GM08714 (cell line): Measurements from ENCODE around the gene OTUD3.

Source experiments
- H3K4me3 ChIP-seq: fragments of 200-500 bp; sonication (Bioruptor generic); 2 replicates; pipeline ENCODE4 v1.5.1; 2014; ENCODE audit warnings: mild to moderate bottlenecking, low read length, inconsistent platforms
- ZNF274 ChIP-seq: IDR thresholded peaks from 2 replicates; pipeline ENCODE4 v1.6.1; 2012; ENCODE audit warnings: mild to moderate bottlenecking, low read depth, low read length

The OTUD3 gene

GRCh38 chr1:19884312-19884711, 2.1 kb downstream of the OTUD3 start:
- no peak for TF ChIP-seq ZNF274

GRCh38 chr1:19885821-19886220, 3.6 kb downstream of the OTUD3 start:
- H3K4me3 ChIP-seq = no peak overlapping the region
- TF ChIP-seq ZNF274 = no peak

More at GRCh38 chr1:19884312-19884711, 2.1 kb downstream of the OTUD3 start:
- H3K4me3 ChIP-seq = no peak overlapping the region

GRCh38 chr1:19888112-19888511, 5.9 kb downstream of the OTUD3 start:
- TF ChIP-seq ZNF274 = no peak

GRCh38 chr1:19889656-19890055, 7.5 kb downstream of the OTUD3 start:
- TF ChIP-seq ZNF274 = no peak
- no peak overlapping the region for H3K4me3 ChIP-seq

More at GRCh38 chr1:19888112-19888511, 5.9 kb downstream of the OTUD3 start:
- no peak overlapping the region for H3K4me3 ChIP-seq

- TF ChIP-seq ZNF274 = no peak
- H3K4me3 ChIP-seq = no peak overlapping the region
Measured at GRCh38 chr1:19892129-19892528, 9.9 kb downstream of the OTUD3 start.

- no peak overlapping the region for H3K4me3 ChIP-seq
- no peak for TF ChIP-seq ZNF274
Measured at GRCh38 chr1:19892628-19893168, 10.5 kb downstream of the OTUD3 start.

GRCh38 chr1:19893687-19894086, 11.5 kb downstream of the OTUD3 start:
- H3K4me3 ChIP-seq = no peak overlapping the region
- TF ChIP-seq ZNF274 = no peak

- no peak overlapping the region for H3K4me3 ChIP-seq
- TF ChIP-seq ZNF274 = no peak
Measured at GRCh38 chr1:19894218-19894617, 12.0 kb downstream of the OTUD3 start.

- no peak overlapping the region for H3K4me3 ChIP-seq
Measured at GRCh38 chr1:19901653-19902052, 19.5 kb downstream of the OTUD3 start.

GRCh38 chr1:19903621-19904020, 21.4 kb downstream of the OTUD3 start:
- TF ChIP-seq ZNF274 = no peak

More at GRCh38 chr1:19901653-19902052, 19.5 kb downstream of the OTUD3 start:
- no peak for TF ChIP-seq ZNF274

GRCh38 chr1:19907456-19907855, 25.3 kb downstream of the OTUD3 start:
- no peak overlapping the region for H3K4me3 ChIP-seq
- no peak for TF ChIP-seq ZNF274

More at GRCh38 chr1:19903621-19904020, 21.4 kb downstream of the OTUD3 start:
- H3K4me3 ChIP-seq = no peak overlapping the region

GRCh38 chr1:19909392-19909791, 27.2 kb downstream of the OTUD3 start:
- no peak for TF ChIP-seq ZNF274
- no peak overlapping the region for H3K4me3 ChIP-seq

- H3K4me3 ChIP-seq = no peak overlapping the region
- TF ChIP-seq ZNF274 = no peak
Measured at GRCh38 chr1:19909971-19910370, 27.8 kb downstream of the OTUD3 start.

GRCh38 chr1:19910650-19911049, 28.5 kb downstream of the OTUD3 start:
- TF ChIP-seq ZNF274 = no peak
- H3K4me3 ChIP-seq = no peak overlapping the region

GRCh38 chr1:19918057-19918456, 35.9 kb downstream of the OTUD3 start:
- no peak overlapping the region for H3K4me3 ChIP-seq
- no peak for TF ChIP-seq ZNF274

- no peak for TF ChIP-seq ZNF274
- no peak overlapping the region for H3K4me3 ChIP-seq
Measured at GRCh38 chr1:19920132-19920710, 38.0 kb downstream of the OTUD3 start.
